Right lobe of liver (tissue), 6 donors: ENCODE data around the gene ALDH4A1. TPM values are rescaled to one million over a fixed set of nuclear protein-coding genes. Genes with fewer than 3 reads are reported as not detected.

Source experiments
- ATAC-seq, 4 donors: fragments of 200-7000 bp; cut with Tn5 transposase; one replicate each; pipeline ENCODE4 v1.9.1; 2020; ENCODE audit warnings: mild to moderate bottlenecking in 4 of 4, moderate library complexity in 4 of 4
- DNase-seq, 3 donors: peaks; one replicate each; pipeline ENCODE4 v3.0.0-alpha.2; 2020
- H3K27ac ChIP-seq, 3 donors: fragments of 200-600 bp; one replicate each; pipeline ENCODE4 v1.8.0; 2022
- H3K27me3 ChIP-seq, 2 donors: fragments of 200-600 bp; one replicate each; pipeline ENCODE4 v1.8.0; 2022
- H3K36me3 ChIP-seq, 4 donors: fragments of 200-600 bp; sonication (generic) in 1 of 4; one replicate each; pipeline versions ENCODE4 v1.5.1 to v1.8.0; 2017 to 2022; ENCODE audit warnings: control low read depth in 1 of 4
- H3K4me1 ChIP-seq, 4 donors: fragments of 200-600 bp; sonication (generic) in 1 of 4; one replicate each; pipeline versions ENCODE4 v1.5.1 to v1.8.0; 2017 to 2022; ENCODE audit warnings: control low read depth in 1 of 4
- H3K4me3 ChIP-seq, 3 donors: fragments of 200-600 bp; one replicate each; pipeline ENCODE4 v1.8.0; 2022
- H3K9me3 ChIP-seq, 4 donors: fragments of 200-600 bp; sonication (generic) in 1 of 4; one replicate each; pipeline versions ENCODE4 v1.5.1 to v1.8.0; 2017 to 2022; ENCODE audit warnings: control low read depth in 1 of 4
- POLR2A ChIP-seq: fragments of 450-650 bp; IDR thresholded peaks from one replicate; pipeline ENCODE4 v1.6.1; 2017; ENCODE audit warnings: antibody characterized with exemption, mild to moderate bottlenecking
- WGBS: methylation state at CpG from one replicate; pipeline ENCODE4 v1.1.6; 2018; ENCODE audit warnings: low coverage, low lambda C conversion rate; ENCODE audit not compliant: insufficient coverage; ENCODE audit errors: missing lambda C conversion rate; 5-methylcytosine and 5-hydroxymethylcytosine counted together
- intact Hi-C, 2 donors: fragments of 100-400 bp; cut with DNase I; formaldehyde crosslinking; loops; one replicate each; pipeline versions ENCODE4 v1.11.2 to v1.14.1; 2022
- total RNA-seq, 6 experiments: library from RNA; depleted of rRNA in 2 of 6; stranded (reverse); fragments of >200 nt in 2 of 6; fragmentation: NEBNext Ultra II Directional in 3 of 6; extraction: Animal tissue kit (Norgen Biotek cat#: 25700) in 3 of 6; gene quantifications; one replicate each; pipeline versions ENCODE4 v1.1.0 to v1.2.4, GENCODE V29; 2016 to 2023
- TF ChIP-seq, protein P1 (sequence below), 4 donors: fragments of 200-600 bp in 3 of 4; fragments of 450-650 bp in 1 of 4; IDR thresholded peaks; one replicate each; pipeline versions ENCODE4 v1.5.1 to v1.8.0; 2016 to 2022; ENCODE audit warnings: antibody characterized with exemption in 4 of 4, mild to moderate bottlenecking in 2 of 4
- donor health status: DM: no; HTN: yes; CAD: no.
- donor health status: DM: no; HTN: no; CAD: no.
- donor health status: DM: no; HTN: no; CAD: no.
- donor health status: DM: no; HTN: yes; CAD: no.
- donor health status: DM: no; HTN: yes; CAD: no.

The ALDH4A1 gene
- total RNA-seq, 6 experiments from 2014 or later, result 218 to 364 (median 265) TPM

DNA sequence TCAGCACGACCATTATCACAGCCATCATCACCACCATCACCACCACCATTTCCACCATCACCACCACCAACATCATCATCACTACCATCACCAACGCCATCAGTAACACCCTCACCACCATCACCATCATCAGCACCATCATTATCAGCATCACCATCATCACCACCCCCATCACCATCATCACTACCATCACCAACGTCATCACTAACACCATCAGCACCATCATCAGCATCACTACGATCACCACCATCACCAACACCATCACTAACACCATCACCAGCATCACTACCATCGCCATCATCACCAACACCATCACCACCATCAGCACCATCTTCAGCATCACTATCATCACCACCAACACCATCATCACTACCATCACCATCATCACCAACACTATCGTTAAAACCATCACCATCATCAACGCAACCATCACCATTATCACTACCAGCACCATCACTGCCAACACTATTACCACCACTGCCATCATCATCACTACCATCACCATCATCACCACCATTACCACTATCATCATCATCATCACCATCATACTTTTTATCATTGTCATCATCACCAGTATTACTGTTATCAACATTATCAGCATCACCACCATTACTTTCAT lies 44.2 kb downstream of the ALDH4A1 start:
- no peaks in the 10 kb centered on the region for H3K36me3 ChIP-seq
- no peak for ATAC-seq
- H3K4me3 ChIP-seq, result no peak overlapping the region
- WGBS, result 77% methylated on average over 7 of the region's 7 CpGs
- intact Hi-C loops, result no loop called here
- no peaks in the 10 kb centered on the region for H3K4me1 ChIP-seq
- no peak overlapping the region for H3K27ac ChIP-seq
- TF ChIP-seq POLR2A, result no peak
- TF ChIP-seq, protein P1, sequence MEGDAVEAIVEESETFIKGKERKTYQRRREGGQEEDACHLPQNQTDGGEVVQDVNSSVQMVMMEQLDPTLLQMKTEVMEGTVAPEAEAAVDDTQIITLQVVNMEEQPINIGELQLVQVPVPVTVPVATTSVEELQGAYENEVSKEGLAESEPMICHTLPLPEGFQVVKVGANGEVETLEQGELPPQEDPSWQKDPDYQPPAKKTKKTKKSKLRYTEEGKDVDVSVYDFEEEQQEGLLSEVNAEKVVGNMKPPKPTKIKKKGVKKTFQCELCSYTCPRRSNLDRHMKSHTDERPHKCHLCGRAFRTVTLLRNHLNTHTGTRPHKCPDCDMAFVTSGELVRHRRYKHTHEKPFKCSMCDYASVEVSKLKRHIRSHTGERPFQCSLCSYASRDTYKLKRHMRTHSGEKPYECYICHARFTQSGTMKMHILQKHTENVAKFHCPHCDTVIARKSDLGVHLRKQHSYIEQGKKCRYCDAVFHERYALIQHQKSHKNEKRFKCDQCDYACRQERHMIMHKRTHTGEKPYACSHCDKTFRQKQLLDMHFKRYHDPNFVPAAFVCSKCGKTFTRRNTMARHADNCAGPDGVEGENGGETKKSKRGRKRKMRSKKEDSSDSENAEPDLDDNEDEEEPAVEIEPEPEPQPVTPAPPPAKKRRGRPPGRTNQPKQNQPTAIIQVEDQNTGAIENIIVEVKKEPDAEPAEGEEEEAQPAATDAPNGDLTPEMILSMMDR (IDR thresholded peaks at IDR 0.05), result no peak
- no peak for DNase-seq
- H3K27me3 ChIP-seq, result no peaks in the 10 kb centered on the region
- no peaks in the 10 kb centered on the region for H3K9me3 ChIP-seq

DNA sequence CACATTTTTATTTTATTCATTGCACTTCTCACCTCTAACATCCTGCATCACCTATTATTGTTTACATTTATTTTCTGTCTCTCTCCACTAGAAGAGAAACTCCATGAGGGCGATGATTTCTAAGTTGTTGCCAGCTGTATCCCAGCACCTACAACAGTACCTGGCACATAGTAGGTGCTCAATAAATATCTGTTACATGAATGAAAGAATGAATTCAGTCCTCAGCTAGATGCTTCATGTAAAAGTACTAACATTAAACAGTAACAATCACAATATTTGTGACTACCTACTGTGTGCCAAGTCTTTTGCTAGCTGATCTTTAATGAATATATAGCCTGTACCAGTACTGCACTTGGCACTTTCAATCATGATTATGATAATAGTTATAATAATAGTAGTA lies 45.9 kb downstream of the ALDH4A1 start:
- no peaks in the 10 kb centered on the region for H3K27me3 ChIP-seq
- WGBS, result 94% methylated on average over 1 of the region's 1 CpG

DNA sequence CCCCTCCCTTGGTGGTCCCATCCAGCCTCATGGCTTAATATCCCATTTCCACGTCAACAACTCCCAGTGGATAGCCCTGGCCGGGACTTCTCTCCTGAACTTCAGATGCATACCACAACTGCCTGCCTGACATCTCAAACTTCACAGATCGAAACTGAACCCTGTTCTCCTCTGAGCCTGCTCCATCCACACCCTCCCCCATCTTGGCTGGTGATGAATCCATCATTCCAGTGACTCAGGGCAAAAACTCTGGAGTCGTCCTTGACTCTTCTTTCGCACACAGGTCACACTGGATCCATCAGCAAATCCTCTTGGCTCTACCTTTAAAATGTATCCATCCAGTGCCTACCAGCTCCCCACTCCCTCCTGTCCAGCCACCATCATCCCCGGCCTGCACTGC lies 46.8 kb downstream of the ALDH4A1 start:
- Histone ChIP-seq H3K4me1 (no peaks in the 10 kb centered on the region), H3K27me3 (no peaks in the 10 kb centered on the region), H3K9me3 (no peaks in the 10 kb centered on the region), H3K4me3 (no peak overlapping the region), H3K27ac (no peak overlapping the region), H3K36me3 (no peaks in the 10 kb centered on the region)
- DNase-seq, result no peak
- peak in 1 of 4 donors; percentile 39 for ATAC-seq
- 53% methylated on average over 6 of the region's 6 CpGs for WGBS
- TF ChIP-seq POLR2A, result no peak
- intact Hi-C loops, result no loop called here

More for the DNA sequence above, 45.9 kb downstream of the ALDH4A1 start:
- H3K4me3 ChIP-seq, result no peak overlapping the region
- TF ChIP-seq POLR2A, result no peak
- TF ChIP-seq, protein P1 (IDR thresholded peaks at IDR 0.05), result no peak
- intact Hi-C loops, result no loop called here
- no peaks in the 10 kb centered on the region for H3K36me3 ChIP-seq
- no peaks in the 10 kb centered on the region for H3K4me1 ChIP-seq
- ATAC-seq (no peak), DNase-seq (no peak)
- no peaks in the 10 kb centered on the region for H3K9me3 ChIP-seq
- no peak overlapping the region for H3K27ac ChIP-seq

DNA sequence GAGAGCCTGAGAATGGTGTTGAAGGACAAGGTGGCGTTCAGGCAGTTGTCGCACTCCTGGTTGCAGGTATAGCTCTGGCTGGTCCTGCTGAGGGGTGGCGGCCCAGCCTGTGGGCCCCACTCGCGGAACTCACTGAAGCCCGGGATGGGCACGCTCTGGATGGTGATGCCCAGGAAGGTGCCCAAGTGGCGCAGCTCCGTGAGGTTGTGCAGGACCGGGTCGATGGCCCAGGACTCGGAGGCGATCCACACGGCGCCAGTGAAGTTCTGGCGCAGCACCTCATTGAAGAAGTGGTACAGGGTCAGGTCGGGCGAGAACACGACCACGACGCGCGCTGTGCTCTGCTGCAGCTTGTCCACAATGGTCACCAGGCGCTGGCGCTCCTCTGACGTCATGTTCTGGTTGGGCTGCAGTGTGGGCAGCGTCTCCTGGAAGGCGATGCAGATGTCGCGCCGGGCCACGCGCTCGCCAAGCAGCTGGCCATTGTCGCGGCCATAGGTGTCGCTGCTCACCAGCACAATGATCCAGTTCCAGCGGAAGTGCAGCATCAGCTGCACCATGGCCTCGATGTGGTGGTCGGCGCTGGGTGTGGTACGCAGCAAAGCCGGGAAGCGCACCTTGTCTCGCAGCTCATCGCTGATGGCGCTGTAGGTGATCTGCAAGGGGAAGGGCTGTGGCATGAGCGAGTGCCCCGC lies 47.9 kb downstream of the ALDH4A1 start:
- WGBS, result 80% methylated on average over 2 of the region's 49 CpGs
- H3K9me3 ChIP-seq, result no peaks in the 10 kb centered on the region
- DNase-seq (no peak), ATAC-seq (peak in 1 of 4 donors; percentile 7)
- intact Hi-C loops, result no loop called here
- no peaks in the 10 kb centered on the region for H3K27me3 ChIP-seq
- H3K36me3 ChIP-seq, result no peaks in the 10 kb centered on the region
- TF ChIP-seq, protein P1 (IDR thresholded peaks at IDR 0.05), result no peak
- TF ChIP-seq POLR2A, result no peak
- H3K4me3 ChIP-seq, result no peak overlapping the region
- no peaks in the 10 kb centered on the region for H3K4me1 ChIP-seq
- H3K27ac ChIP-seq, result no peak overlapping the region

DNA sequence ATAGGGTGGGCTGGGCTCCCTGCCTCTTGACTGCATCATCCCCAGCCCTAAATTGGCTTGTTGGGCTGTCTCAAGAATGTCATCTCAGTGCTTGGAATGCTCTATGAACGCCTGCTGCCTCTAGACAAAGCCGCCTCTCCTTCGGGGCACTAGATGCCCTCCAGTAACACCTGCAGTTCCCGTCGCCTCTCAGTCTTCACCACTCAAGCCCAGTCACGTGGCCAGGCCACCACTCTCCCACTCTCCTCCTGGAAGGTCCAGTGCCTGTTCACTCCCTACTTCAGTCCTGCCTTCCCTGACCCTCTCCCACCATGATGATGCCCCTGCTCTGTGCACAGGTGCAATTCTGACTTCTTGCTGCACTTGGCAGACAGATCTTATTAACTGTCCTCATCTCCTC lies 49.9 kb downstream of the ALDH4A1 start:
- ATAC-seq, result no peak
- DNase-seq, result no peak
- Histone ChIP-seq H3K36me3 (no peaks in the 10 kb centered on the region), H3K27ac (no peak overlapping the region), H3K9me3 (no peaks in the 10 kb centered on the region), H3K27me3 (no peaks in the 10 kb centered on the region), H3K4me3 (no peak overlapping the region), H3K4me1 (no peaks in the 10 kb centered on the region)
- intact Hi-C loops, result no loop called here
- 44% methylated on average over 6 of the region's 6 CpGs for WGBS
- TF ChIP-seq POLR2A, result no peak
- TF ChIP-seq, protein P1 (IDR thresholded peaks at IDR 0.05), result no peak
